ENCODE measurements around the gene TRAK1.

TRAK1 gene

DNA sequence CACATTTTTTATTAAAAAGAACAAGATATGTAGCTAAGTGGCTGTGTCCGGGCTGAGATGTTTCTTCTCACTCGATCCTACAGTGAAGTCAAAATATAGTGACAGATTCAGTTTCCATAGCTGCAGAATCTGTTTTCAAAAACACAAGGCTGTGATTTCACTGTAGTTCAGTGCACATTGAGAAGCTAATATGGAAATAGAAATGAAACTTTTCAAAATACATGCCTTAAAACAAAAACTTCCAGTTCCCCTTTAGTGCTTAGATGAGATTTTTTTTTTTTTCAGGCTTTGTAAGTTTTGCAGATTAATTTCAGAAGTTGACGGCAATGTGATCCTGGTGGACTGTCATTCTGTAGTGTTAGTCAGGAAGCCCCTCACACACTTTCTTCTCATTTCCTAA, 23.8 kb upstream of the TRAK1 start:
- DNase-seq: no peak

DNA sequence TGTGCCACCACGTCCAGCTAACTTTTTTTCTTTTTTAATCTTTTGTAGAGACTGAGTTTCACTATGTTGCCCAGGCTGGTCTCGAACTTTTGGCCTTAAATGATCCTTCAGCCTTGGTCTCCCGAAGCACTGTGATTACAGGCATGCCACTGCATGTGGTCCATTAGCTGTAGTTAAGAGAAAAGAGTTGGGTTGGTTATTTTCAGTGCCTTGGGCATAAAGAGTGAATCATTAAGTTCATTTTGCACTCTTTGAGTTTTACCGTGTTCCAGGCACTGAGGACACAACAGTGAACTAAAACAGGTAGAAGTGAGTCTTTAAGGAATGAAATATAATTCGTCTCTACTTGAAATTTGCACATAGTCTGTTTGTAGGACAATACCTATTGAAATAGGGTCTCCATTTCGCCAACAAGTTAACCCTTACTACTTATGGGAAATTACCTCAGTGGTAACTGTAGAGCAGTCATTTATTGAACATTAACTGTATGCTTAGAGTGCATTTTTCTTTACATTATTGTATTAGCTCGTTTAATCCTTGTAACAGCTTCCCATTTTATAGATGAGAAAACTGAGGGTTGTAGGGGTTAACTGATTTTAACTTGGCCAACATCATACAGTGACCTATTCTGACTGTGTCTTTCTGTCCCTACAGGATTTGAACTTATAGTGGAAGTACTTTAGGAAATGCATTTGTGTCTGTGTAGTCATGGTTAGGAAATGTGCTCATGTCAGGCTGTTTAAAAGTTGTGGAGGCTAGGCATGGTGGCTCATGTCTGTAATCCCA, 22.7 kb upstream of the TRAK1 start:
- DNase-seq: no peak

DNA sequence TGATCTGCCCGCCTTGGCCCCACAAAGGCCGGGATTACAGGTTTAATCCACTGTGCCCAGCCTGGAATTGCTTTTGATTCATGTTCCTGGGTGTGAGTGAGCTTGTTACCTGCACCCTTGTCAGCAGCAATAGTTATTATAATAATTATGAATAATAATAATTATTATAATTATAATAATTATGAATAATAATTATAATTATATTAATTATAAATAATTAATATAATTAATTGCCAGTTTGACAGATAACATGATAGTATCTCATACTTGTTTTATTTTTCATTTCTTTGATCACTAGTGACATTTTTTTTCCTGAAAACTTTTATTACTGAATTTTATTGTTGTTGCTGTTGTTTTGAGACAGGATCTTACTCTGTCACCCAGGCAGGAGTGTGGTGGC, 21.1 kb upstream of the TRAK1 start:
- DNase-seq: no peak

DNA sequence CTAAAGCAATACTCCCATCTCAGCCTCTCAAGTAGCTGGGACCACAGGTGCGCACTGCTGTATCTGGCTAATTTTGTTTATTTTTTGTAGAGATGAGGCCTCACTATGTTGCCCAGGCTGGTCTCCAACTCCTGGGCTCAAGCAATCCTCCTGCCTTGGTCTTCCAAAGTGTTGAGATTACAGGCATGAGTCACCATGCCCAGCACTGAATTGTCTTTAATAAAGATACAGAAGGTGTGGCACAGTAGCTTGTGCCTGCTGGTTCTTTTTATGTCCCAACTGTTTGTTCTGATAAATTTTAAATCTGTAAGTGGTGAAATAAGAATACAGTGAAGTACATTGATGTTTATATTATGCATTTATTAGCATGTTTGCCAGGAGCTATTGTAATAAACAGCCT, 20.6 kb upstream of the TRAK1 start:
- DNase-seq: no peak

DNA sequence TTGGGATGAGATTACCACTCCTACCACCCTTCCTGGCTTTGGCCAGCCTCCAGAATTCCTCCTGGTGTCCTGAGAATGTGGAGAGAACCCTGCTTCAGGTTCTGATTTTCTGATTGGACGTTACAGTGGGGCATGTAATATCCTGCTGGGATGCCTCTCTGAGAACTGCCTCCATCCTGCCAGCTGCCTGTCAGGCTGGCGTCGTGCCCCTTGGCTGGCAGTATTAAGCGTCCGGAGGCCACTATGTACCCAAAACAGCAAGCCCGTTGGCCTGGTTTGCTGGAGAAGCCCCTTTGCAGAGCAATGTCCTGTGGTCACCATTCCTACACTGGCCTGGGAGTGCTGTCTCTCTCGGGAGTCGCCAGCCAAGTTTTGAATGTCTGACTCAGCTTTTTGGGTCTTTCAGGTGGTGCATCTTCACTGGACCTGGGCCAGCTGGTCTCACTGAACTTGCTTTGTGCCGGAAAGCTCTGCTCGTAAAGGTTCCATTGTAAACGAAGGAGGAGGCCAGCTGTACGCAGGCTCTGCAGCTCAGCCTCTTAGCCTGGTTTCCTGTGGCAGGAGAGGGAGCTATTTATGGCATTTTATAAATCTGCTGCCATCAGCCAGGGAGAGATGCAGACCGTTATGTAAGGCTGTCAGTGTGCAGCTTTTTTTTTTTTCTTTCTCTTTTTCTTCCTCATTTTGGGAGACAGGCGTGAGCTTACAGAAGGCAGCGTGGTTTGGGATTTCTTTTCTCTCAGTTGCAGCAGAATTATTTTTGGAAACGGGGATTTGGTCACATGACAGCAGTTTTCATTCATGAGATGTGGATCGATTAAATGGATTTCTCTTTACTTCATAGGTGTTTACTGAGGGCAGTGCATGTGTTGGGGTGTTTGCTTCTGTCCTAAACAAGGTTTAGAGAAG, 19.0 kb upstream of the TRAK1 start:
- no peak for DNase-seq

DNA sequence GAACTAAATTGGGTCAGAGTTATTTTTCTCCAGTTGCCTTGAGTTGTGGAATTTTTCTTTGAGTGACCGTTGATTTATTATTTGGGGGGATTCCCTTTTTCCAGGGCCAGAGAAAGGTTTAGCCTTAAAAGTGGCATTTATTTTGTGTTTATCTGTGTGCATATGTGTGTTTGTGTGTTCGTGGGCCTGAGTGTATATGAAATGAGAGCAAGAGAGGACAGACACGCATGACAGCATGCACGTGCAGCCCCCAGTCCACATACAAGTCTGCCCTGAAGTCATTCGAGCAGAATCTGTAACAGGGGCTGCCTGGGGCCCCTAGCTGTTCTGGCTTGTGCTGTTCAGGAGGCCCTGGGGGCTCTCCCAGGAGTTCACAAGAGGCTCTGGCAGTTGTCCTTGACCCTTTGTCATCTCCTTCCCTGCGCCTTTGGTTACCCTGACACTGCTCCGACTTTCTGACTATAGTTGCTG, 18.3 kb upstream of the TRAK1 start:
- no peak for DNase-seq

DNA sequence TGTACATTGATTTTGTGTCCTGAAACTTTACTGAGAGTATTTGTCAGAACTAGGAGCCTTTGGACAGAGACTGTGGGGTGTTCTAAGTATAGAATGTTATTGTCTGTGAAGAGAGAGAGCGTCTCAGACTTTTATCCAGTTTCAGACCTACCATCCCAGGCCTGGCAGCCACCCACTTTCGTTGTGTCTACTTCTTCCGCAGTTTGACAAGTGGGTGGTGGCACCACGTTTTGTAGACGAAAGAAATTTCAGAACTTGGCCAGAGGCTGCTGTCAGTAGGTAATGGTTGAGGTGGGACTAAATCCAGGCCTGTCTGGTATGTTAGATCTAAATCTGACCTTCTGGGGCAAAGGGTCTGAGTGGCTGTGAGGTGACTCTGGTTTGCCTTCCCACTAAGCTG, 13.4 kb upstream of the TRAK1 start:
- DNase-seq: no peak

DNA sequence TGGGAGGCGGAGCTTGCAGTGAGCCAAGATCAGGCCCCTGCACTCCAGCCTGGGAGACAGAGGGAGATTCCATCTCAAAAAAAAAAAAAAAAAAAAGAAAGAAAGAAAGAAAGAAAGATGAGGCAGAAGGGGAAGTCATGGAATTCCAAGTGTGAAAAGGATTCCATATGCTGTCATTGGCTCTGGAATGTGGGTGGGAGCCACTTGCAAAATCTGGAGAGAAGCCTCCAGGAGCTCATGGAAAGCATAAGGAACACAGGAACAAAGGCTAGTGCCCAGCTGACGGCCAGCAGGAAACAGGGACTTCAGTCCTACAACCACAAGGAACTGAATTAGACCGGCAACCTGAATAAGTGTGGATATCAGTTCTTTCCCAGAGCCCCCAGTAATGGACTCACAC, 12.5 kb upstream of the TRAK1 start:
- no peak for DNase-seq

DNA sequence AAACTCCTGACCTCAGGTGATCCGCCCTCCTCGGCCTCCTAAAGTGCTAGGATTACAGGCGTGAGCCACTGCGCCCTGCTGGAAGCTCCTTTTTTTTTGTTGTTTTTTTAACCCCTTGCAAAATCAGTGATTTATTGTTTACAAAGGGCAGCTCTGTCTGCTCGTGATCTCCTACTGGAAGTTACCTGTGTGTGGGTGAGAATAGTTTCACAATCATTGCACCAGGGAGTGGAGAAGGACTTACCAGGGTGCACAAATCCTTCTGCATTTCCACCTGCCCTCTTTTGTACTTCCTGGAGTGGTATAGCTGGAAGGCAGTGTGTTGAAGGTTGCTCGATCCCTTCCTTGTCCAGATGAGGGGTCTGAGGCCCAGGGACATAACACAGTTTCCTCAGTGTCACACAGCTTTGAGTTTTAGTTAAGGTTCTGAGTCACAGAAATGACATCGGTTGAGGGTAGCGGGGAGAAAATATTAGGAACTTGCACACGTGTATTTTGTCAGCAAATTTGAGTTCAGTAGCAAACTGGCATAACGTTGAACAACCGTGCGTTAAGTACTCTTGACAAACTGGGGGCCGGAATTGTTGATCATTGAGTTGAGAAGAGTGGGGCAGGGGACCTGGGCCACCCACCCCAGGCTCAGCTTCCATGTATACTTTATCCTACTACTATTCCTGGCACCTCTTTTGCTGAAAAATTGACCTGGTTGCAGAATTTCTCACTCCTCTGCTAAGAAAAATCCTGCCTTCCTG, 11.3 kb upstream of the TRAK1 start:
- DNase-seq: no peak

DNA sequence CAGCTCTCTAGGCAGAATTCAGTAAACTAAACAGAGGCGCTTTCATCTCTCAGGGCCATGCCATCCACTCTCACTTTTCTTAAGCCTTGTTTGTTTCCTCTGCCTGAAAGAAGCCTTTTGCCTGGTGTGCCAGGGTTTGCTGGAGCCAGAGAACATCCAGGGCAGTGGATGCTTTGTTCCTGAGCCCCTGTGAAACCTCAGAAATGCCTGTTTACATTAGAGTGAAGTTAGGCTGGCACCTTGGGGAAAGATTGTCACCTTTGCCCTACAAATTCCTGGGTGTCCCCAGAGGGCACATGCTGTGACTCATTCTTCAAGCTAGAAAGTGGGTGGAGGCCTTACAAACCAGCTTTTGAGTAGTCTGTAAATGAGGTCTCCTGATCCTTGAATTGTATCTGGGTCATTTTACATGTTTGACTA, 10.7 kb upstream of the TRAK1 start:
- no peak for DNase-seq

DNA sequence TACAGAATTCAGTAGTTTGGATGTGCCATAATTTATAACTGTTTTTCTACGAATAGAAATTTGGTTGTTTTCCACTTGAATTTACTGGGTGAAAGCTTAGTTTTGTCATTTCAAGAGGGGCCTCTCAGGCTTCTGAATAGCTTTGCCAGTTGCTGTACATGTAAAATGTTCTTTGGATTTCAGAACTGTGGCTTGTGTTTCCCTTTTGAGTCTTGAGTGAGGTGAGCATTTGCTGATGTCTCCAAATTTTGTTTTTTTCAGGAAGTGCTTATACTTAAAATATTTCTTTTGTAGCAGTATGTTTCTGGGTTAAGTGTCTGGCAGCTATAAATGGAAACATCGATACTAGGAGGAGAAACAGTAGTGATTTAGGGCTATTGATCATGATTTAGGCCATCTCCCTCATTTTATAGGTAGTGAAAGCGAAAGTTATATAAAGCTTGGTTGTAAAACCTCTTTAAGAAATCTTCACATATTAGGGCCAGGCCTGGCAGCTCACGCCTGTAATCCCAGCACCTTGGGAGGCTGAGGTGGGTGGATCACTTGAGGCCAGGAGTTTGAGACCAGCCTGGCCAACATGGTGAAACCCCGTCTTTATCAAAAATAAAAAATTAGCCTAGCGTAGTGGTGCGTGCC, 9.2 kb upstream of the TRAK1 start:
- DNase-seq: no peak

DNA sequence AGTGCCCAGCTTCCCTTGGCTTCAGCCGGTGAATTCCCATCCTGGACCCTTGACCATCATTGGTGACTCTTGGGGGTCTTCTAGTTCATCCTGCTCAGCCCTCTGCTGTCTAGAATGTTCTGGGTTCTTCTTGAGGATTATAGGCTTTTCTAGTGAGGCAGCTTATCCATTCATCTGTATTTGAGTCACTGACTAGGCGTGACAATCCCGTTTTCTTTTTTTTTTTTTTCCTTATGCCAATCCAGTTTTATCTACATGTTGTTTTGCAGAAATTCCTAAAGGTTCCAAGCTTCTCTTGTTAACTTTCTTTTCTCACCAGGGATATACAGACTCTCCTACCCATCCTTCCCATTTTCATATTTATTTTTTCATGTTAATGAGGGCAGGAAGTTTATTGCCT, 6.6 kb upstream of the TRAK1 start:
- DNase-seq: no peak

DNA sequence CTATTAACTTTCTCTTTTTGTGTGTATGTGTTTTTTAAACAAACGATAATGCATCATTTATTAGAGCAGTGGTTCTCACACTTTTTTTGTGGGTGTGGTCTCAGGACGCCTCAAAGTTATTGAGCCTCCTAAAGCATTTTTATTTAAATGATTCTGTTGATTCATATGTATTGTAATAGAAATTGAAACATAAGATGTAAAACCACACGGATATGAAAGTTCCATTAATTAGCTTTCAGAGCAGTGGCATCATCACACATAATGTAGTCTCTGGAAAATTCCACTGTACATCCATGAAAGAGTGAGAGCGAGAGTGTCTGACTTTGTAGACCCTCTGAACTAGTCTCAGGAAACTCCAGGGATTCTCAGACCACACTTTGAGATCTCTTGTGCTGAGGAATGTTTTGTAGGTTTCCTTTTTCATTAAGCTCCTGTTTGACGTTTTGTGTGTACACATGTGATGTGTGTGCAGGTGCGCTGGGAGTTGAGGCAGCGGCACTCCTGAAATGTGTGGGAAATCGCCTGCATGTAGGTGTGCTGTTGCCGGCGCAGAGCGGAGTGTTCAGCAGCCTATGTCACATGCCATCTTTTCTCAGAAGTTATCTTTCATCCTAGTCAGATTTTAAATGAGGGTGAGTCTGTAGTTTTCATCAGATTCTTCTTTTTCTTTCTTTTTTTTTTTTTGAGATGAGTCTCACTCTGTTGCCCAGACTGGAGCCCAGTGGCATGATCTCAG, 5.3 kb upstream of the TRAK1 start:
- no peak for DNase-seq

DNA sequence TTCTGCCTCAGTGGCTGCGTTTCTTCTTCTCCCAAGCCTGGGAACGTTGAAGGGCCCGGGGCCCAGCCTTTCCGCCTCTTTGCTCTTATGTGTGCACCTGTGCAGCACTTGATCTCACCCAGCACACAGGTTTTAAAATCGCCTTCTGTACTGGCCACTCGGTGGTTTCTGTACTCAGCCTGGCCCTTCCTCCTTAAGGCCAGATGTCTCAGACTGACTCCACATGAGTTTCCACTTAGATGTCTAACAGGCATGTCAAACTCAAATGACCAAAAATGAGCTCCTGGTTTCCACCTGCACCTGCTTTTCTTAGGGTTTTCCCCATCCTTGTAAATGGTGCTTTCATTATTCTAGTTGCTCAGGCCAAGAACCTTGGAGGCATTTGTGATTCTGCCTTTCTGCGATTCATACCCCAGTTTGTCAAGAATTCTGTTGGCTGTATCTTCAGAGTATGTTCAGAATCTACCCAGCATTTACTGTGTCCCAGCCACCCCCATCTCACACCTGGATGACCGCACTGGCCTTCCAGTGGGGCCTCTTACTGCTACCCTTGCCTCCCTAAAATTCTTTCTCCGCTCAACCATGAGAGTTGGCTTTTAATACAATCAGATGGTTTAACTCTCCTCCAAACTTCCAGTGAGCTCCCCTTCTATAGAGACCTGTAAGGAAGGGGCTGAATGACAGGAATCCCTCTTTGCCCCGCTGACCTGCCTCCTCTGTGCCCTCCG, 2.2 kb upstream of the TRAK1 start:
- no peak for DNase-seq

DNA sequence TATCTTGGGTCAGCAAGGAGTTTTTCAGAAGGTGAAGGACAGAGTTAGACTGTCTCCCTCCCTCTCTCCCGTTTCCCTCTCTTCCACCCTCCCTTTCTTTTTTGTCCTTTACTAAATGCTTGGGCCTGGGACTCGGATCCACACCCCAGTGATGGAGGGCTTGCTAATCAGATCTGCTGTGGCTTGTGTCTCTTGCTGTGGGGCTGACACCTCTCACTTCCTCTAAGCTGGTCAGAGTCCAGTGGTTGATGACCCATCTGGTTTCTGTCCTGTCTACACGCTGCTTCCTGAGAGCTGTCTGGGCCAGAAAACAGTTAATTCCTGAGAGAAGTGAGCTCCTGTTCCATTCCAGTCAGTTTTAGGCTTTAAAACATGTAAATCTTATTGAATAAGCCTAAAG, 849 bp downstream of the TRAK1 start:
- DNase-seq: no peak

DNA sequence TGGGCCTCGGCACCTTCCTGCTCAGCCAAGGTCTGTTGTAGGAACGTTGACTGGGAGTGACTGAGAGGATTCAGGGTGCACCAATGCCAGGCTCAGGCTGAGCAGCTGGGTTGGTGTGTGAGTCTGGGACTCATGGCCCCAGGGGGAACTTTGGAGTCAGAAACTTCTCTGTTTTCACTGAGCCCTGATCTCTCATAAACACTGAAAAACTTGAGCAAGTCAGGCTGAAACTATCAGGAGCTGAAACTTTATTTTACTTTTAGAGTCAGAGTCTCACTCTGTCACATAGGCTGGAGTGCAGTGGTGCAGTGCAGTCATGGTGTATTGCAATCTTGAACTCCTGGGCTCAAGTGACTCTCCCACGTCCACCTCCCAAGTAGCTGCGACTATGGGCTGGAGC, 3.0 kb downstream of the TRAK1 start:
- DNase-seq: no peak

DNA sequence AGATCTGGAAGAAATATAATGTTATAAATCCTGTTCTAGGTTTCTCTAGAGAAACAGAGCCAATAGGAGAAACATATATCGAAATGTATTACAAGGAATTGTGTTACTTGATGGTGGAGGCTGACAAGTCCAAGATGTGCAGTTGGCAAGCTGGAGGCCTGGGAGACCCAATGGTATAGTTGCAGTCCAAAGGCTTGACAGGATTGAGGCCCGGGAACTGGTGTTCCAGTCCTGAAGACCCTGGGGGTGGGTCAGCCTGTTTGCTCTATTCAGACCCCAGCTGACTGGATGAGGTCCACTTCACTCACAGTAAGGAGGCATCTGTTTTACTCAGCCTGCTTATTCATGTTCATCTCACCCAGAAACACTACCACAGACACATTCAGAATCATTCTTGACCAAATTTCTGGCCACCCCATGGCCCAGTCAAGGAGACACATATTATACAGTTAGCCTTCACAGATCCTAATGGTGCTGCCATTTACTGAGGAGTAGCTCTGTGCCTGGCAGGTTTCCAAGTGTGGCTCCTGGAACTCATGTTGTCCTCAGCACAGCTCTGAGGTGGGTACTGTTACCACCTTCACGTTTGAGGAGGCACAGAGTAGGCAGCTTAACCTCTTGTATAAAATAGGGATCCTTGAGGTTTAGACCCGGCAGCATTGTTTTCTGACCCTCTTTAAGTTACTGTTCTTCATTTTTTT, 3.7 kb downstream of the TRAK1 start:
- no peak for DNase-seq

DNA sequence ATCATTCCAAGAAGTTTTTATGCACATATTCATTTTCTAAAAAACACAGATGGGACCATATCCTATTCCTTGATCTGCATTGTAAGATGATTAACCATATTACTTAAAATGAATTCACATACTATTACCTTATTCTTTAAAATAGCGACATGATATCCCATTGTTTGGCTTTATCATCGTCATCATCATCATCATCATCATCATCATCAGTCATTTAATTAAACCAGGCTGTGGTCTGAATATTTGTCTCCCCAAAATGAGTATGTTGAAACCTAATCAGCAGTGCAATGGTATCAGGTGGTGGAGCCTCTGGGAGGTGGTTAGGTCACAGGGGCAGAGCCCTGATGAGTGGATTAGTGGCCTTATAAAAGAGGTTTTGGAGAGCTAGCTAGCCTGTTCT, 4.4 kb downstream of the TRAK1 start:
- DNase-seq: no peak

DNA sequence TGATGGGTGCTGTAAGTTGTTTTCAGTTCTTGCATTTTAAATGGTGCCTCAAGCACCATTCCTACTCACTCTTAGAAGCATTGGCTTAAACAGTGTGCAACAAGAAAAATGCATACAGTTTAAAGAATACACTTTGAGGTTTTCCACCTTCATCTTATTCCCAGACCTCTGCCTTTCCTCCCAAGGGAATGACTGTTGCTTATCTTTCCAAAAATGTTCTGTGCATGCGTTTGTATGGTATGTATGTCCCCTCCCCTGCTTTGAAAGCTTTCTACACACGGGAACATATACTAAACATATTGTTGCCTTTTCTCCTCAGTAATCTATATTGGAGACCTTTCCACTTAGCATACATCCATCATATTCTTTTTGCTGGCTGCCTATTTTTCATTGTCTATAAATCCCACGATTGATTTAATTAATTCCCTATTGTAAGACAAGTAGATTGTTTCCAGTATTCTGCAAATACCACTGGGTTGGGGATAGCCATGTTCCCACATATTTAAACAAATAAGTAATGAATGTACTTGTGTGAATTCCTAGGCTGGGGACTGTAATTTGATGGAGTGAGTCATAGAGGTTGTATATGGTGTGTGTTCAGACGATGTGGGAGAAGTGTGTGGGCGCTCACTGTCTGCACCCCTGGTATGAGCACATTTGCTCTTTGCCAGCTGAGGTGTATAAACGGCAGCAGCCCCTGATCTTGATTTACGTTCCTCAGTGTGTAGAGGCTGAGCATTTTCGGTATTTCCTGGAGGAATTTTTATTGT, 5.8 kb downstream of the TRAK1 start:
- DNase-seq: no peak

DNA sequence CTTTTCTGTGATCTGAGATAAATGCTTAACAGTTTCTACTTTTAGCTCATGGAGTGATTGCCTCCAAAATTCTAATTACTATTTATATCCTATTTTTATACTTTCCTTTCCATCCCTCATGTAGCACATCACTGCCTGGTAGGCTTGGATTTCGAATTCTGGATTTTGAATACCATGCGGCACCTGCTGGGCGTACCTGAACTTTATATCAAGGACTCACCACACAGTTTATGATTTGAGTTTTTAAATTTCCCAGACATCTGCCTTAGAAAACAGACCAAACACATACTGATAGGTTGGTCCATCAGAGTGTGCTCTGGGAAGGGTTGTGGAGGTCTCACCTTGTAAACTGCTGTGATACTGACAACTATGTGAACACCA, 6.4 kb downstream of the TRAK1 start:
- no peak for DNase-seq
